HepG2 (cell line): ENCODE data around the gene CNOT1.

Source experiments
- ELF3 ChIP-seq: IDR thresholded peaks from 2 replicates; pipeline ENCODE4 v1.6.1; 2016; ENCODE audit warnings: missing genetic modification reagents, missing compliant biosample characterization
- EZH2 ChIP-seq: conservative IDR thresholded peaks from 2 replicates; pipeline ENCODE4 v1.6.1; 2012; ENCODE audit warnings: mild to moderate bottlenecking, low read depth, low read length, moderate library complexity
- POLR2A ChIP-seq, 2 experiments: IDR thresholded peaks; 2 replicates each; pipeline ENCODE4 v1.6.1; 2011; ENCODE audit warnings: low read depth in 2 of 2, low read length in 2 of 2, mild to moderate bottlenecking in 1 of 2, moderate library complexity in 1 of 2; ENCODE audit not compliant: insufficient read depth in 1 of 2
- ZFP36 ChIP-seq: fragments of 150-350 bp; IDR thresholded peaks from 2 replicates; pipeline ENCODE4 v1.6.1; 2018; ENCODE audit warnings: borderline replicate concordance, low read length, low read depth; ENCODE audit not compliant: partially characterized antibody

- TF ChIP-seq ELF3 (CRISPR knock-in tag) (no peak), POLR2A (IDR thresholded peaks at IDR 0.05; ENCODE audit: insufficient read depth in 1 of 2, low read depth in 2 of 2, low read length in 2 of 2) (no peak), ZFP36 (no peak), EZH2 (no peak)
Measured at GRCh38 chr16:58513874-58514273, 115.8 kb downstream of the CNOT1 start.
